HG03442 (cell line): ENCODE measurements around the gene SOS2.
"Not testable (repeated sequence)": the region's sequence is repeated elsewhere in the genome, so short reads cannot be mapped to it uniquely, and the experiment has no call there.

Experiments
- ATAC-seq: cut with Tn5 transposase; IDR thresholded peaks from one replicate; pipeline ENCODE4 v1.9.1; 2021; ENCODE audit warnings: mild to moderate bottlenecking, moderate library complexity; ENCODE audit not compliant: unreplicated experiment

SOS2 gene

DNA sequence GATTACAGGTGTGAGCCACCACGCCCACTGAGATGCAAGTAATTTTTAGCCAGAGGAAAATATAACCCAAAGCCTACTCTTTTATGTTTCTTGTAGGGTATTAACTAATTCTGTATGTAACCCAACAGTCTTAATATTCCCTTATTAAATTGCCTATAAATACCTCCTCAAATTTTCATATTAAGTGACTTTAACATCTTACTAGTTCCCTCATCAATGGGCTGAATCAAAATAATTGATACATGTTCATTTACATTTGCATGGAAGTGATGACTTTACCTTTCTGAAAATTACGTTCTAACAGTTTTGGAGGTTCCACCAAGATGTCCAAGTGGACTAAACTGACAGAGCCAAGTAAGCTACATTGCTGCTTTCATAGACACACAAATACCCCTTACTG, 3.1 kb downstream of the SOS2 start:
- no peak for ATAC-seq

GRCh38 chr14:50225974-50226297, 5.4 kb downstream of the SOS2 start:
- no peak for ATAC-seq

DNA sequence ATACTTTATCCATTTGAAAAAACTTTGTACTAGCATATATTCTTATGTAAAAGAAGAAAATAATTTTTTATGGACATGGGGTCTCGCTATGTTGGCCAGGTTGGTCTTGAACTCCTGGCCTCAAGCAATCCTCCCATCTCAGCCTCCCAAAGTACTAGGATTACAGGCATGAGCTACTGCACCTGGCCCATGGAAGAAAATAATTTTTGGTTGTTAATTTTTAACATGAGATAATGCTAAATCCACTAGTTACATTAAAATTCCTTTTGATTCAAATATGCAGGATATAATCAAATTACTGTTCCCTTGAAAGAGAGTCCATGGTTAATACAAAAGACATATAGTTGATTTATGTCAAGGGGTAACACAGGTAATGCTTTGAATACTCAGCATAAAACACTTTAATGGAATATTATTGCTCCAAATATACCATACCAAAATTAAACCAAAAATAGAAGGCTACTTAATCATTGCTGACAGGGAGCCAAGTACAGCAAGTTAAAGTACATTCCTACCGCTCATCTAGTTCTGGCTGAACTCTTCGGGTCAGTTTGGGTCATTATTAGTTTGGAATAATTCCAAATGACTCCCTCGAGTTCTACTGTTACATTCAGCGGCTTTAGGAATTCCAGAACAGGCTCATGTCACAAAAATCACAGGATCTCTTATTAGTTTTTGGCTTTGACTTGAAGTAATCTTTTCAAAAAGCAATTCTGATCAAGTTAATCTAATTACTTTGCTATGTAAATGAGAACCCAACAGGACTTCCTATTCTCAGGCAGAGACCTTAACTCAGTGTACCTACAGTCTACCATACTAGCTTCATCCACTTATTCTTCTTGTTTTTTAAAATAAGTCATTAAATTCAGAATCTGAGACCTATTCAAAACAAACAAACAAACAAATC, 6.1 kb downstream of the SOS2 start:
- no peak for ATAC-seq

DNA sequence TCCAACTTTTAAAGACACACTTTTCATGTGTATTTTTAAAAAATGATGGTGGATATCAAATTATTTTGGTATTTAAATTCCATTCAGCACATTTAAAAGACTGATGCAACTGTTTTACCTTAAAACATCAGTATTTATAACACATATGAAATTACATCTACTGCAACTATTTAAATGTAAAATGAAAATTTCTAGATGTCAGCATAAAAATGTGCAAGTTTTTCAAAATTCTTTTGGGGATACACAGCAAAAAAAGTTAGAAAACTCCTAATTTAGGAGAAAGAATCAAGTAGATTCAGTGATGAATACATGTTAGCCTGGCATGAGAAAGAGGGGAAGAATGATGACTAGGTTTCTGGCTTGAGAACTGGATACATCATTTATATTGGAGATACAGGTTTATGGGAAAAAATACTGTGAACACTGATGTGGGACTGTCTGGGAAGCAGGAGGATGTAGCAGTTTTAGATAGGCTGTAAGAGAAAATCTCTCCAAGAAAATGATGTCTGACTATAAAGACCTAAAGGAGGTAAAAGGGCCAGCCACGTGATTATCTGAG, 9.2 kb downstream of the SOS2 start:
- no peak for ATAC-seq

- no peak for ATAC-seq
Observed at GRCh38 chr14:50218501-50218900, 12.9 kb downstream of the SOS2 start.

DNA sequence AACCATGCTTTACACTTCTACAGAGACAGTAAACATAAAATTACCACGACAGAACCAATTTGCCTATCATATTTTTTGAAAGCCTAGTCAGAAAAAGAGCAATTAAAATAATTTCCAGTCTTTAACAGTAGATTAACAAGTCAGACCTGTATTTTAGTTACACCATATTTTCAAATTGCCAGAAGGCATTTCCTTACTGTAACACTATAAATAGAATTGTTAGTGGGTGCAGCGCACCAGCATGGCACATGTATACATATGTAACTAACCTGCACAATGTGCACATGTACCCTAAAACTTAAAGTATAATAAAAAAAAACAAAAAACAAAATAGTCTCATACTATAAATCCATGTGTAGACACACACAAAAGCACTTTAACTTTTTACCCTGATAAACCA, 16.0 kb downstream of the SOS2 start:
- ATAC-seq, result no peak

- no peak for ATAC-seq
Observed at GRCh38 chr14:50213795-50214194, 17.6 kb downstream of the SOS2 start.

- ATAC-seq, result no peak
Observed at GRCh38 chr14:50212726-50213125, 18.7 kb downstream of the SOS2 start.

- no peak for ATAC-seq
Observed at GRCh38 chr14:50210074-50210473, 21.3 kb downstream of the SOS2 start.

GRCh38 chr14:50198499-50198898, 32.9 kb downstream of the SOS2 start:
- ATAC-seq, result no peak

DNA sequence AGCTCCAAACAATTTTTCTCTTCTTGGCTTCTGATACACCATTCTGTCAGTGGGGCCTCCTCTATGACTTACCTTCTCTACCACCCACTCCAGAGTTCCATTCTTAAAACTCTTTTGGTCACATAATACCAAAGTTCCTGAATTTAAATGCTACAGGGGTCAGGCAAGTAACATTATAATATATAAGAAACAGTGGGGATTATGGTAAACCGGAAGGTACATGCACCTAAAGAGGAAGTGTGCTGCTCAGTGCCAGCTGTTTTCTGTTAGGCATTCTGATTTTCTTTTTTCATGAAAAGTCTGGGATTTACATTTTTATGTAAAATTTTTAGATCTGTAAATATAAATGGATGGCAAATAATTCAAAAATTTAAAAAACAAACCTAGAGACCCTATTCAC, 39.9 kb downstream of the SOS2 start:
- ATAC-seq, result no peak

- no peak for ATAC-seq
Observed at GRCh38 chr14:50186107-50186506, 45.3 kb downstream of the SOS2 start.

- ATAC-seq, result no peak
Observed at GRCh38 chr14:50173891-50174290, 57.5 kb downstream of the SOS2 start.

GRCh38 chr14:50171895-50172294, 59.5 kb downstream of the SOS2 start:
- no peak for ATAC-seq

DNA sequence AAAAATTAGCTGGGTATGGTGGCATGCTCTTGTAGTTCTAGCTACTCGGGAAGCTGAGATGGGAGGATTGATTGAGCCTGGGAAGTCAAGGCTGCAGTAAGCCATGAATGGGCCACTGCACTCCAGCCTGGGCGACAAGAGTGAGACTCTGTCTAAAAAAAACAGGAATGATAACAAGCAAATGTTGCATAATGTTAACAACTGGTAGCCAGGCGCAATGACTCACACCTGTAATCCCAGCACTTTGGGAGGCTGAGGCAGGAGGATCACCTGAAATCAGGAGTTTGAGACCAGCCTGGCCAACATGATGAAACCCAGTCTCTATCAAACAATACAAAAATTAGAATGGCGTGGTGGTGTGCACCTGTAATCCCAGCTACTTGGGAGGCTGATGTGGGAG, 64.0 kb downstream of the SOS2 start:
- not testable (repeated sequence) for ATAC-seq

DNA sequence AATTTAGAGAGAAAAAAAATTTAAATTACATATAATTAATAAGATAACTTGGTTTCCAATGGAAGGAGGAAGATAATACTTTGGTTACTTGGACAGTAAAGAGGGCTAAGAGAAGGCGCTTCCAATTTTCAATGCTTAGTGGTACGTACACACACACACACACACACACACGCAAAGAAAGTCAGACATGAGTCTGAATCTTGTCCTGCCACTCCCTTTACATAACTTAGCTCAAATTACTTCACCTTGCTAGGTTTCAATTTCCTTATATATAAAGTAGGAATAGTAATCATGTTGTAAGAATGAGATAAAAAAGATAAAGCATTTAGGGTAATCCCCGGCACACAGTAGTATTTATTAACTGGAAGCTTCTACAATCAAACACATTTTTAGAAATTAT, 75.3 kb downstream of the SOS2 start:
- no peak for ATAC-seq

DNA sequence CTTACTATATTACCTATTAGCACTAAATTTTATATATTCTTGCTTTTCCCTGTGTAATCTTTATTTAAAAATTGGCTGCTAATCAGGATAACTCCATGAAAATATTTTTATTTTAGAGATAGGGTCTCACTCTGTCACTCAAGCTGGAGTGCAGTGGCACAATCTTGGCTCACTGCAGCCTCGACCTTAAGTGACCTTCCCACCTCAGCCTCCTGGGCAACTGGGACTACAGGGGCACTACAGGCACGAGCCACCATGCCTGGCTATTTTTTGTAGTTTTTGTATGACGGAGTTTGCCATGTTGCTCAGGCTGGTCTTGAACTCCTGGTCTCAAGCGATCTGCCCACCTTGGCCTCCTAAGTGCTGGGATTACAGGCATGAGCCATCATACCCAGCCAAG, 82.6 kb downstream of the SOS2 start:
- no peak for ATAC-seq

GRCh38 chr14:50139192-50139591, 92.2 kb downstream of the SOS2 start:
- ATAC-seq, result no peak

DNA sequence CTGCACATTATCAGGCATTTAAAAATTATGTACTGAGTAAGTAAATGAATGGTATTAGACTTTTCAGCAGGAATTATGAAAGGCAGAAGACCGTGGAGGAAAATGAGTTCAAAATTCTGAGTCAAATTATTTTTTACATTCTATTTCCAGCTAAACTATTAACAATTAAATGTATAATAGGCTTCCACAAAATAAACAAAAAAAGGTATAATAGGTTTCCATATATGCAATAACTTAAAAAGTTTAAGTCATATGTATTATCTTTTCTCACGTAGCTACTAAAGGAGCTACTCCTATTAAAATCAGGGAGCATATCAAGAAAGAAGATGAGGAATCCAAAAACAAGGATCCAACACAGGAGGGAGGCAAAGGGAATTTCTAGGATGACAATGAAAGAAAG, 103.6 kb downstream of the SOS2 start:
- no peak for ATAC-seq

GRCh38 chr14:50123062-50123461, 108.3 kb downstream of the SOS2 start:
- no peak for ATAC-seq

DNA sequence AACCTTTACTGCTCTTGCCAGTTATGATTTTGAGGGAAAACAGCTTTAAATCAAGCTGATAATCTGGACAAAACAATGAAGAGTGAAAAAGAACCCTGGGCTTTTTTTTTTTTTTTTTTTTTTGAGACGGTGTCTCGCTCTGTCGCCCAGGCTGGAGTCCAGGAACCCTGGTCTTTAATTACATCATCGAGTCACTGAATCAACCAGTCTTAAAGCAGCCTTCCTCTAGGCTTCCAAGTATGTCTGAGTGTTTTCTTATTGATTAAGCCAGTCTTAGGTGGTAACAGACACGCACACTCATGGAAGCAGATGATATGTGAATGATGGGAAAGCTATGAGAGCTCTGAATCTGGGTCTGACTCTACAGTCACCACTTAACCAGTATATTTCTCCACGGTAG, 109.1 kb downstream of the SOS2 start:
- no peak for ATAC-seq

- ATAC-seq, result no peak
Observed at GRCh38 chr14:50121486-50121885, 109.9 kb downstream of the SOS2 start.

DNA sequence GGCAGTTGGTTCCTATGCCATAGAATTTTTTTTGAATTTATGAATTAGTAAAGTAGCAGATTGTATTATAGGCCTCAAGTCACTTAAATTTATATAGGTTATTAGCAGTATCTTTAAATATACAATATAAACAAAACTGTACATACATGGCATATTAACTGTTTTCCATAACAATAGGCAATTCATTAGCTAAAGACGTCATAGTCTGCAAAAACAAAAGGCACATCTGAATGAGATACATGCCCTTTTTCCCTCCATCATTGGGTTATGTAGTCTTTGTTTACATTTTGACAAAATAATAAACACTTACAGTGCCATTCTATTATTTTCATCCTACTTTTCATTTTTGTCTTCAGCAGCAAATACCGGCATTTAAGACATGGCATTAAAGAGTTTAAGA, 113.9 kb downstream of the SOS2 start:
- ATAC-seq, result no peak
